Esophagus squamous epithelium (tissue), 4 donors: ENCODE results near the gene HOATZ.

Experiments used
- CTCF ChIP-seq, 6 experiments: fragments of 450-650 bp in 4 of 6; fragments of 200-600 bp in 2 of 6; sonication (generic) in 2 of 6; IDR thresholded peaks; one replicate each; pipeline ENCODE4 v1.5.1; 2016 to 2019; ENCODE audit warnings: antibody characterized with exemption in 6 of 6, mild to moderate bottlenecking in 4 of 6, moderate library complexity in 4 of 6
- POLR2A ChIP-seq, 4 donors: fragments of 450-650 bp; IDR thresholded peaks; one replicate each; pipeline ENCODE4 v1.6.1; 2017; ENCODE audit warnings: antibody characterized with exemption in 4 of 4, mild to moderate bottlenecking in 4 of 4, moderate library complexity in 3 of 4

- TF ChIP-seq CTCF (IDR thresholded peaks at IDR 0.05) (no peak), POLR2A (IDR thresholded peaks at IDR 0.05) (no peak)
Measured at GRCh38 chr11:111523343-111523742, 8.8 kb downstream of the HOATZ start.
